DMS114 treated with DMSO at 0.1 percent for 48 hours (cell line): ENCODE data around the gene SORL1.
"Not testable (repeated sequence)": the region's sequence is repeated elsewhere in the genome, so short reads cannot be mapped to it uniquely, and the experiment has no call there.

Experiments used
- DNase-seq: peaks from one replicate; lab custom pipeline; 2025; ENCODE audit not compliant: unreplicated experiment; lab: John Stamatoyannopoulos, UW

SORL1 gene

DNA sequence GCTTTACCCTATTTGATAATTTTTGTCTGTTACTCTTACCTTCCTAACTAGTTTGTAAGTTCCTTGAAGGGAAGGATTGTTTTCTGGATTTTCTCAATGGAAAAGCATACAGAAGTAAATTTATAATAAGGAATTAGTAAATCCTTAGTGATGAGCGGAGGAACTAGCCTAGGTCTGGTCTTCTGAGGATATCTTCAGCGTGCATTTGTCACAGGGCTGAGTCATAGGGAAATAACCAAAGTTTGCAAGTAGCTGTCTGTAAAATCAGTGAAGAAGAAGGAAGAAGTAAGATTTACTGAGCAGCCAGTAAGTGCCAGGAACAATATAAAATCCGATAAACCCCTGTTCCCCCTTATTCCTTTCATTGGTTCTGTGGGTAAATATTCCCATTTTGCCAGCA is 163.4 kb downstream of the SORL1 start:
- no peak for DNase-seq

DNA sequence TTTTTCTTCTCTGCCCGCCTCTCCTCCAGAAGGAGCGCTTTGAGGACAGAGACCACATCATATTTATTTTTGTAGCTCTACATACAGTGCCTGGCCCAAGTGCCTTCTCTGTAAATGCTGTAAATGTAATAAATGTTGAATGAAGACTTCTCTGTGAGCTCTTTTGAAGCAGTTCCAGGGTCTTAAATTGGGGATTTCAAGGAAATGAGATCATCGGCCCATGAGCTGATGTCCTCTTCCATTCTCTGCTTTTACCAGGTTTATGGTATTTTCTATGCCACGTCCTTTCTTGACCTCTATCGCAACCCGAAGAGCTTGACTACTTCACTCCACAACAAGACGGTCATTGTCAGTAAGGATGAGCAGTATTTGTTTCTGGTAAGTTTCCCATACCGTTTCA is 166.4 kb downstream of the SORL1 start:
- no peak for DNase-seq

DNA sequence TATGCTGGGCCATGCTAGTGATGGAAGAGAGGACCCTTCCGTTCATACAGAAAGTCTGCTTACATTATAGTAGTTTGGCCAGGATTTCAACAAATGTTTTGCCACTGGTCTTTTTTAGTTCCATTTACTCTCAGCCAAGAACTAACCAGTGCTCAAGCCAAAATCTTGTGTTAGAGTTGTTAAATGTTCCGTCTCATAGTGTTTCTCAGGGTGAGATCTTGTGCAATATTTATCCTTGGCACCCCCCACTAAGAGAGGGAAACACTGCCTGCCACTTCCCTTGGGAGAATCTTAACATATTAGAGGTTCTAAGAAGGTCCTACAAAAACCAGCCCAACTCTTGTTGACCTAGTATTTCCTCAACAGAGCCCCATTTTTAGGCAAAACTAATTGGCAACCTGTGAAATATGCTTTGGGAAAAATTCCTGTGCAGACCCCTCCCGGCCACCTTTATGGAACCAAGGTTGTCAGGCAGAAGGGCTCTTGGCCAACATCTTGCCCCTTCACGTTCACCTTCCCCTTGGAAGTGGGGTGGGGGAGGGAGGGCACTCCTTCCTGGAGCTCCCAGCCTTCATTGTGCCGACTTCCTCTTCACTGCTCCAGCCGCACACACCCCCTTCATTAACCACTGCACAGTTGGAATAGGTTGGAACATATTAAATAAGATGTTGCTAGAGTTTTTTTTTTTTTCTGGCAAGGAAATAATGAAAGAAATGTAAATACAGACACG is 173.8 kb downstream of the SORL1 start:
- DNase-seq = no peak

GRCh38 chr11:121626507-121626875 is 174.4 kb downstream of the SORL1 start:
- DNase-seq = no peak

GRCh38 chr11:121626980-121627379 is 174.9 kb downstream of the SORL1 start:
- DNase-seq = no peak

GRCh38 chr11:121630041-121630440 is 177.9 kb downstream of the SORL1 start:
- DNase-seq = no peak

- DNase-seq = no peak
These were observed 179.3 kb downstream of the SORL1 start for GRCh38 chr11:121631456-121631855.

DNA sequence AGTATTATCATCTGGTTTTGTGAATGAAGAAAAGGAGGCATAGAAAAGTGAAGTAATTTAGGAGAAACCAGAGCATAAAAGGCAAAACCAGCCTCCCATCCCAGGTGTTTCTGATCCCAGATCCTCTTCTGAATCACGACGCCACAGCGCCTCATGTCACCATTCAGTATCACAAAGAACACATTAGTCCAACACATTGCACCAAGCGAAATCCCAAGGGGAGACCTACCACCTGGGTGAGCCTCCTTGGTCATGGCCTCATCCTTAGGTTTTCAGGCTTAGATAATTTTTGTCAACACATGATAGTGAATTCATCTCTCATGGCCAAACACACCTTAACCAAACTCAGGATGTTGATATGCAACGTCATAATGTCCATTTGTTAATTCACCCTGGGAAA is 182.2 kb downstream of the SORL1 start:
- no peak for DNase-seq

GRCh38 chr11:121634889-121635288 is 182.8 kb downstream of the SORL1 start:
- no peak for DNase-seq

GRCh38 chr11:121636081-121636799 is 184.1 kb downstream of the SORL1 start:
- no peak for DNase-seq

GRCh38 chr11:121636800-121637176 is 184.7 kb downstream of the SORL1 start:
- no peak for DNase-seq

- DNase-seq = not testable (repeated sequence)
These were observed 185.5 kb downstream of the SORL1 start for GRCh38 chr11:121637587-121637986.

DNA sequence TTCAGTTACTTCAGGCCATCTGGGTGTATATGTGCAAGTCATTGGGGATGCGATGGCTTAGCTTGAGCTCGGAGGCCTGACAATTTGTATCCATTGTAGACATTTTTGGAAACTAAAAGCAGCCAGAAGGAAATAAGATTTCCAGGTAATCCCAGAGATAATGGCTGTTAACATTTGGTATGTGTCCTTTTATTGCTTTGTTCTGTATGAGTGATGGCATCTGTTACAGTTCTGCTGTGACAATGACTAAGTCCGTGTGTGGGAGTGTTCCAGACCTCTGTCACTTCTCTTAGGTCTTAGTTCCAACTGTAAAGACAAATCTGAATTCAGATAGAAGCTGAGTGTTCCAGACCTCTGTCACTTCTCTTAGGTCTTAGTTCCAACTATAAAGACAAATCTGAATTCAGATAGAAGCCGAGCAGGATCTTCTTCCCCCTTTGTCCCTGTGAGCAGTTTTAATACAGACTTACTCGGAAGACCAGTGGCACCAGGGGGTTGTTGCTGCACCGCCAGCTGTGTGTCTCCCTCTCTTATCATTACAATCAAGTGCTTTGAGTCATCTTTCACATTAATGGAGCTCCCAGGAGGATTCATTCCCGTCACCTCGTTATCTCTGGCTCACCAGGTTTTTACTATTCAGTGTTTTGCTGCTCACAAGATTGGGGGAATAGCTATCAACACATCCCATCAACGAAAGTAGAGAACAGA is 191.5 kb downstream of the SORL1 start:
- DNase-seq = no peak

GRCh38 chr11:121644187-121644512 is 192.0 kb downstream of the SORL1 start:
- DNase-seq = no peak

DNA sequence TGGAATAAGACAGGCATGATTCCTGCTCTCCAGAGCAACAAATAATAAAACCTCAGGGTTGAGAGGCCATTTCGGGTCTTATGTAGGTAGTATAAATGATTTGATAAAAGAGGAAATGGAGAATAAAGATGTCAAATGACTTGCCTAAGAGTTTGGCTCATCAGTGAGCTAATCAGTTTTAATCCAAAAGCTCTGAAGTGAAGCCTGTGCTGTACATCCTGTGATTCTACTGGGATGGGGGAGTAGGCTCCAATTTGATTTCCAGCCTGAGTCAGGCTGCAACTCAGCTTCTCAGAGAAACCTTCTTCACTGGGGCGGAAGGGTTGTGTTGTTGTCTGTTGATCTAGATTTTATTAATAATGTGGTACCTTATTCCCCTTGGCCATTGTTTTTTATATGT is 192.9 kb downstream of the SORL1 start:
- DNase-seq = no peak

GRCh38 chr11:121645596-121645995 is 193.5 kb downstream of the SORL1 start:
- DNase-seq = no peak

GRCh38 chr11:121648306-121648705 is 196.2 kb downstream of the SORL1 start:
- DNase-seq = no peak

DNA sequence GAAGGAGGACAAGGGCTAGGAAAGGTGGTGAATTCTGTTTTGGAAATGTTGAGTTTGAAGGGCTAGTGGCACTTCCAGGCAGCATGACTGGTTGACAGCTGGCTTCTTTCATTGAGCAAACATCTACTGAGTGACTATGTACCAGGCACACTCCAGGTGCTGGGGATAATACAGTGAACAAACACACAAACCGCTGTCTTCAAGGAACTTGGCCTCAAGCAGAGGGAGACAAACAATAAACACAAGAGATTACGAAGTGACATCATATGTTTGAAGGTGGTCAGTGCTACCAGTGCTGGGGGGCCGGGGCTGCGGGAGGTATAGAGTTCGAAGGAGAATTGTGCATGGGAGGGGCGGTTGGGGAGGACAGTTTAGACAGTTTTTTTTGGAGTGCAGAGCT is 197.7 kb downstream of the SORL1 start:
- DNase-seq = no peak

DNA sequence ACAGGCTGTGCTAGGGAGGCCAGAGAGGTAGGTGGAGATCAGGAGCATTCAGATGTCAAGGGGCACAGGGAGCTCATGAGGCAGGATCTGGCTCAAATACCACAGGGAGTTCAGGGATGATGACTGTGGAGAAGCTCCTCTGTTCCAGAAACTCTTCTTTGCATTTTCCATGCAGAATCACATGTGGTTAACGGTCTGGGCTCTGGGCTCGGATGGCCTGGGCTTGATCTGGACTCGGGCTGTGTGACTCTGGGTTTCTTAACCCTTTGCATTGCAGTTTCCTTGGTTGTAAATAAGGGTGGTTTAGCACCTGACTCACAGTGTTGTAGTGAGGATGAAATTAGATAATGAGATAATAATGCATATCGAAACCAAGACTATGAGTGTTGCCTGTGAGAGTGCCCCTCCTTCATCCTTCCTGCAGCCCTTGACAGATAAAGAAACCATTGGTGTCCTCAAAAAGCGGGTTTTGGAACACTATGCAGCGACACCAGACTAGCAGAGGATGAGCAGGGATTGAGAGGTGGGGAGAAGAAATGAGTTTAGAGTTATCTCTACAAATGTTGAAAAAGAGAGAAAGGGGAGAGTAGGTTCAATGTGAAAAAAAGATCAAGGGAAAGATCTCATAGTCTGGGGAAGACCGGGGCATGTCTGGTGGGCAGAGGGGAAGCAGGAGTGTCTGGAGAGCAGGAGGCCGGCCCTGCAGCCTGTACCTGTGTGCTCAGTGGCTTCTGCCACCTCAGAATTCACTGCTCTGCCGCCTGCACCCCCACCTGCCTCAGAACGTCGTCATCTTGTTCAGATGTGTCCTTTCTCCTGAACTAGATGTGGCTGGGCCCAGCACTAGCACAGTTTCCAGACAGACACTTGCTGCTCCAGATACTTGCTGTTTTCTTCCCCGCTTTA is 198.5 kb downstream of the SORL1 start:
- DNase-seq = no peak

GRCh38 chr11:121651257-121651605 is 199.1 kb downstream of the SORL1 start:
- DNase-seq = no peak

- no peak for DNase-seq
These were observed 200.9 kb downstream of the SORL1 start for GRCh38 chr11:121652971-121653370.
